ENCODE results near the gene BMP15.

GRCh38 chrX:50910685-50911176 is at the start of gene BMP15:
- TF ChIP-seq POLR2A (IDR thresholded peaks at IDR 0.05; ENCODE audit: low read depth) (no peak), CTCF (IDR thresholded peaks at IDR 0.05) (no peak), POLR2AphosphoS5 (IDR thresholded peaks at IDR 0.05) (no peak)

Data from esophagus muscularis mucosa (tissue), 3 donors.